HEK293 (cell line): ENCODE measurements around the gene MMP27.
"Not testable (repeated sequence)": the region's sequence is repeated elsewhere in the genome, so short reads cannot be mapped to it uniquely, and the experiment has no call there.

ENCODE experiments used
- CTCF ChIA-PET: fragments of 350-600 bp; formaldehyde crosslinking; extraction: SDS; loops from one replicate; lab custom pipeline; 2021; ENCODE audit warnings: antibody characterized with exemption; lab: Yijun Ruan, JAX
- POLR2A ChIA-PET: fragments of 300-600 bp; formaldehyde crosslinking; extraction: SDS; loops from one replicate; lab custom pipeline; 2020; ENCODE audit warnings: antibody characterized with exemption, inconsistent platforms; lab: Yijun Ruan, JAX
- H3K27ac ChIP-seq: fragments of 200-500 bp; sonication (Bioruptor generic); 2 replicates; pipeline ENCODE4 v1.5.1; 2014; ENCODE audit warnings: low read depth, low read length, control low read depth, inconsistent platforms; ENCODE audit errors: extremely low read depth
- H3K36me3 ChIP-seq, 2 experiments: fragments of 200-500 bp in 1 of 2; sonication (Bioruptor generic) in 1 of 2; 1 replicate in 1 of 2; 2 replicates in 1 of 2; pipeline ENCODE4 v1.5.1; 2014 to 2017; ENCODE audit warnings: inconsistent platforms in 2 of 2, low read length in 2 of 2; ENCODE audit not compliant: control insufficient read depth in 2 of 2, insufficient read depth in 1 of 2
- H3K4me1 ChIP-seq: fragments of 200-500 bp; sonication (Bioruptor generic); 2 replicates; pipeline ENCODE4 v1.5.1; 2014; ENCODE audit warnings: mild to moderate bottlenecking, low read length, inconsistent platforms; ENCODE audit not compliant: control insufficient read depth, insufficient read depth
- H3K4me3 ChIP-seq: 2 replicates; pipeline ENCODE4 v1.5.1; 2011; ENCODE audit warnings: low read depth, mild to moderate bottlenecking, control low read depth, low read length, moderate library complexity
- H3K9me3 ChIP-seq: fragments of 200-500 bp; sonication (Bioruptor generic); 2 replicates; pipeline ENCODE4 v1.5.1; 2014; ENCODE audit warnings: low read depth, low read length, inconsistent platforms; ENCODE audit not compliant: control insufficient read depth, insufficient read depth
- EGR2 ChIP-seq: fragments of 450-650 bp; formaldehyde crosslinking; IDR thresholded peaks from 2 replicates; pipeline ENCODE4 v1.5.1; 2016; ENCODE audit warnings: low read depth, missing biosample characterization, missing genetic modification characterization
- KLF1 ChIP-seq: fragments of 450-650 bp; formaldehyde crosslinking; IDR thresholded peaks from 2 replicates; pipeline ENCODE4 v1.5.1; 2016; ENCODE audit warnings: missing biosample characterization, missing genetic modification characterization
- KLF7 ChIP-seq: fragments of 450-650 bp; formaldehyde crosslinking; IDR thresholded peaks from 2 replicates; pipeline ENCODE4 v1.5.1; 2016; ENCODE audit warnings: missing biosample characterization, missing genetic modification characterization, borderline replicate concordance
- RBAK ChIP-seq: fragments of 450-650 bp; formaldehyde crosslinking; IDR thresholded peaks from 2 replicates; pipeline ENCODE4 v1.5.1; 2016; ENCODE audit warnings: missing biosample characterization, missing genetic modification characterization
- SETDB1 ChIP-seq: IDR thresholded peaks from one replicate; pipeline ENCODE4 v1.6.1; 2017; ENCODE audit warnings: mild to moderate bottlenecking, low read length, moderate library complexity, mixed read lengths; ENCODE audit not compliant: insufficient read length
- SP7 ChIP-seq: fragments of 450-650 bp; formaldehyde crosslinking; IDR thresholded peaks from 2 replicates; pipeline ENCODE4 v1.5.1; 2016; ENCODE audit warnings: missing biosample characterization, missing genetic modification characterization
- YY1 ChIP-seq: fragments of 450-650 bp; formaldehyde crosslinking; IDR thresholded peaks from 2 replicates; pipeline ENCODE4 v1.5.1; 2018; ENCODE audit warnings: missing biosample characterization, missing genetic modification characterization
- ZBTB17 ChIP-seq: fragments of 450-650 bp; formaldehyde crosslinking; IDR thresholded peaks from 2 replicates; pipeline ENCODE4 v1.5.1; 2016; ENCODE audit warnings: missing biosample characterization, missing genetic modification characterization
- ZBTB20 ChIP-seq: fragments of 450-650 bp; formaldehyde crosslinking; IDR thresholded peaks from 2 replicates; pipeline ENCODE4 v1.5.1; 2016; ENCODE audit warnings: missing biosample characterization, missing genetic modification characterization
- ZBTB26 ChIP-seq: fragments of 450-650 bp; formaldehyde crosslinking; optimal IDR thresholded peaks from 2 replicates; pipeline ENCODE3; 2016; ENCODE audit warnings: missing biosample characterization, mild to moderate bottlenecking, missing genetic modification characterization
- ZBTB48 ChIP-seq: fragments of 450-650 bp; formaldehyde crosslinking; IDR thresholded peaks from 2 replicates; pipeline ENCODE4 v1.5.1; 2016; ENCODE audit warnings: missing biosample characterization, missing genetic modification characterization
- ZFHX2 ChIP-seq: fragments of 450-650 bp; formaldehyde crosslinking; conservative IDR thresholded peaks from 2 replicates; pipeline ENCODE4 v1.5.1; 2016; ENCODE audit warnings: missing biosample characterization, missing genetic modification characterization
- ZFP37 ChIP-seq: fragments of 450-650 bp; formaldehyde crosslinking; IDR thresholded peaks from 2 replicates; pipeline ENCODE4 v1.5.1; 2016; ENCODE audit warnings: missing biosample characterization, missing genetic modification characterization
- ZNF146 ChIP-seq: fragments of 450-650 bp; formaldehyde crosslinking; IDR thresholded peaks from 2 replicates; pipeline ENCODE4 v1.5.1; 2016; ENCODE audit warnings: missing biosample characterization, missing genetic modification characterization
- ZNF18 ChIP-seq: fragments of 450-650 bp; formaldehyde crosslinking; IDR thresholded peaks from 2 replicates; pipeline ENCODE4 v1.5.1; 2016; ENCODE audit warnings: missing biosample characterization, missing genetic modification characterization
- ZNF280D ChIP-seq: fragments of 450-650 bp; formaldehyde crosslinking; IDR thresholded peaks from 2 replicates; pipeline ENCODE4 v1.5.1; 2016; ENCODE audit warnings: missing biosample characterization, missing genetic modification characterization
- ZNF501 ChIP-seq: fragments of 450-650 bp; formaldehyde crosslinking; IDR thresholded peaks from 2 replicates; pipeline ENCODE4 v1.5.1; 2016; ENCODE audit warnings: missing biosample characterization, missing genetic modification characterization
- ZNF518A ChIP-seq: fragments of 450-650 bp; formaldehyde crosslinking; conservative IDR thresholded peaks from 2 replicates; pipeline ENCODE4 v1.5.1; 2016; ENCODE audit warnings: low read depth, missing biosample characterization, missing genetic modification characterization
- ZNF561 ChIP-seq: fragments of 450-650 bp; IDR thresholded peaks from 2 replicates; pipeline ENCODE4 v1.5.1; 2018; ENCODE audit warnings: missing biosample characterization, missing genetic modification characterization, borderline replicate concordance
- ZNF580 ChIP-seq: fragments of 450-650 bp; formaldehyde crosslinking; IDR thresholded peaks from 2 replicates; pipeline ENCODE4 v1.5.1; 2016; ENCODE audit warnings: missing biosample characterization, missing genetic modification characterization
- ZNF585B ChIP-seq: fragments of 450-650 bp; formaldehyde crosslinking; IDR thresholded peaks from 2 replicates; pipeline ENCODE4 v1.5.1; 2016; ENCODE audit warnings: missing biosample characterization, missing genetic modification characterization

The MMP27 gene

GRCh38 chr11:102749101-102749722, 43.6 kb upstream of the MMP27 start:
- POLR2A ChIA-PET = no interaction called here
- Histone ChIP-seq H3K4me3 (no peak overlapping the region), H3K9me3 (no peaks in the 10 kb centered on the region), H3K27ac (no peak overlapping the region), H3K36me3 (peaks cover 0 to 9% of the 10 kb centered on the region in 2 experiments; a peak in 1 of 3 replicates), H3K4me1 (no peaks in the 10 kb centered on the region)
- no peak for TF ChIP-seq KLF1 (tag by site-specific recombination)
- no peak for TF ChIP-seq ZNF18 (tag by site-specific recombination)
- TF ChIP-seq ZFP37 (tag by site-specific recombination) = no peak
- TF ChIP-seq ZFHX2 (tag by site-specific recombination) = no peak
- TF ChIP-seq YY1 (tag by site-specific recombination) = no peak
- TF ChIP-seq ZNF561 (tag by site-specific recombination) = no peak
- TF ChIP-seq ZBTB20 (tag by site-specific recombination) = no peak
- no peak for TF ChIP-seq ZNF146 (tag by site-specific recombination)
- TF ChIP-seq EGR2 (tag by site-specific recombination) = no peak
- TF ChIP-seq RBAK (tag by site-specific recombination) = no peak
- no peak for TF ChIP-seq ZNF585B (tag by site-specific recombination)
- no peak for TF ChIP-seq KLF7 (tag by site-specific recombination)
- CTCF ChIA-PET = interaction anchor here (1.2 to 1.3 kb wide), 2 partner anchors 12 to 16 kb away, joined by 3 to 4 read pairs; no protein-coding TSS in a partner anchor

- H3K36me3 ChIP-seq, POLR2A ChIA-PET, H3K9me3 ChIP-seq, H3K27ac ChIP-seq, H3K4me1 ChIP-seq, H3K4me3 ChIP-seq: not testable (repeated sequence)
- CTCF ChIA-PET = interaction anchor here (1.2 kb wide), 1 partner anchor 13 kb away, joined by 3 read pairs; no protein-coding TSS in a partner anchor
- TF ChIP-seq ZNF280D = 0 out of 2 replicates have a peak, but pooled peaks have one; percentile 24
- TF ChIP-seq ZBTB48 (tag by site-specific recombination) = peak; percentile 94
- TF ChIP-seq ZBTB26 (tag by site-specific recombination) = peak; percentile 77
- peak; percentile 80 for TF ChIP-seq ZBTB17 (tag by site-specific recombination)
- peak; percentile 42; the same call in 1 of the 2 replicates for TF ChIP-seq ZNF518A (tag by site-specific recombination)
- peak; percentile 46; the same call in 1 of the 2 replicates for TF ChIP-seq SP7 (tag by site-specific recombination)
- 0 out of 2 replicates have a peak, but pooled peaks have one; percentile 23 for TF ChIP-seq EGR2 (tag by site-specific recombination)
- 0 out of 2 replicates have a peak, but pooled peaks have one; percentile 14 for TF ChIP-seq ZNF580 (tag by site-specific recombination)
- 0 out of 2 replicates have a peak, but pooled peaks have one; percentile 19 for TF ChIP-seq KLF1 (tag by site-specific recombination)
- TF ChIP-seq YY1 (tag by site-specific recombination) = peak; percentile 52; the same call in 1 of the 2 replicates
- peak; percentile 26; the same call in 1 of the 2 replicates for TF ChIP-seq ZNF501
- TF ChIP-seq SETDB1 = peak; percentile 5
These were observed 41.4 kb upstream of the MMP27 start for GRCh38 chr11:102746746-102747578.
